Testis (tissue), 3 donors: ENCODE data around the gene DRAXIN. TPM values are rescaled to one million over a fixed set of nuclear protein-coding genes. Genes with fewer than 3 reads are reported as not detected.
A peak's percentile ranks its signal among the peaks of the same experiment; 100 is the strongest.

Source experiments
- DNase-seq: peaks from one replicate; pipeline ENCODE4 v3.0.0-alpha.2; 2019
- H3K27ac ChIP-seq, 2 donors: fragments of 200-600 bp; sonication (generic); one replicate each; pipeline ENCODE4 v1.5.1; 2019
- H3K27me3 ChIP-seq: fragments of 200-600 bp; sonication (generic); one replicate; pipeline ENCODE4 v1.5.1; 2019
- H3K36me3 ChIP-seq: fragments of 200-600 bp; sonication (generic); one replicate; pipeline ENCODE4 v1.5.1; 2017; ENCODE audit warnings: low read depth; ENCODE audit errors: missing control alignments
- H3K4me1 ChIP-seq: fragments of 200-600 bp; sonication (generic); one replicate; pipeline ENCODE4 v1.5.1; 2019
- H3K4me3 ChIP-seq, 2 donors: fragments of 200-600 bp; sonication (generic); one replicate each; pipeline ENCODE4 v1.5.1; 2017 to 2019
- H3K9me3 ChIP-seq: fragments of 200-600 bp; sonication (generic); one replicate; pipeline ENCODE4 v1.5.1; 2017
- POLR2A ChIP-seq: fragments of 450-650 bp; IDR thresholded peaks from one replicate; pipeline ENCODE4 v1.6.1; 2017; ENCODE audit warnings: antibody characterized with exemption, mild to moderate bottlenecking, moderate library complexity
- WGBS, 2 donors: methylation state at CpG; one replicate each; pipeline ENCODE4 v1.1.5; 2018; 5-methylcytosine and 5-hydroxymethylcytosine counted together
- intact Hi-C: fragments of 100-400 bp; cut with DNase I; formaldehyde crosslinking; loops from one replicate; pipeline ENCODE4 v1.15.1; 2023; ENCODE audit warnings: low total_unique reads
- polyA plus RNA-seq: library from polyadenylated mRNA; stranded (reverse); fragments of 350-450 nt; fragmentation: Illumina TruSeq; extraction: RNeasy Lipid Tissue Mini Kit (QIAGEN cat#74804); gene quantifications from one replicate; pipeline ENCODE4 v1.2.3, GENCODE V29; 2014; ENCODE audit warnings: low read depth, low replicate concordance; ENCODE audit not compliant: insufficient read depth
- total RNA-seq, 2 donors: library from RNA; depleted of rRNA; stranded (reverse); fragments of >200 nt; gene quantifications; one replicate each; pipeline ENCODE4 v1.2.3, GENCODE V29; 2016
- TF ChIP-seq, protein P1 (sequence below), 3 experiments: fragments of 450-650 bp in 2 of 3; fragments of 200-600 bp in 1 of 3; sonication (generic) in 1 of 3; IDR thresholded peaks; one replicate each; pipeline ENCODE4 v1.5.1; 2016 to 2019; ENCODE audit warnings: antibody characterized with exemption in 3 of 3, mild to moderate bottlenecking in 2 of 3, moderate library complexity in 1 of 3

Gene DRAXIN
- total and polyA plus RNA-seq, 3 donors from 2014 or later: 0.53 to 0.93 (median 0.79) TPM

DNA sequence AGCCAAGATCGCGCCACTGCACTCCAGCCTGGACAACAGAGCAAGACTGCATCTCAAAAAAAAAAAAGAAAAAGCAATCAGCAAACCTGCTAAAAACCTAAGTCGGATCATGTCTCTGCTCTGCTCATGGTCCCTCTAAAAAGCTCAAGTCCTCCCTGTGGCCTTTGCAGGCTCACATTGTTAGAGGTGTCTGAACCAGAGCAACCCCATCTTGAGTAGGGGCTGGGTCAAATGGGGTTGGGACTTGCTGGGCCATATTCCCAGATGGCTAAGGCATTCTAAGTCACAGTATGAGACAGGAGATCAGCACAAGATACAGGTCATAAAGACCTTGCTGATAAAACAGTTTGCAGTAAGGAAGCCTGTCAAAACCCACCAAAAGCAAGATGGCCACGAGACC lies 3.0 kb upstream of the DRAXIN start:
- TF ChIP-seq, protein P1, sequence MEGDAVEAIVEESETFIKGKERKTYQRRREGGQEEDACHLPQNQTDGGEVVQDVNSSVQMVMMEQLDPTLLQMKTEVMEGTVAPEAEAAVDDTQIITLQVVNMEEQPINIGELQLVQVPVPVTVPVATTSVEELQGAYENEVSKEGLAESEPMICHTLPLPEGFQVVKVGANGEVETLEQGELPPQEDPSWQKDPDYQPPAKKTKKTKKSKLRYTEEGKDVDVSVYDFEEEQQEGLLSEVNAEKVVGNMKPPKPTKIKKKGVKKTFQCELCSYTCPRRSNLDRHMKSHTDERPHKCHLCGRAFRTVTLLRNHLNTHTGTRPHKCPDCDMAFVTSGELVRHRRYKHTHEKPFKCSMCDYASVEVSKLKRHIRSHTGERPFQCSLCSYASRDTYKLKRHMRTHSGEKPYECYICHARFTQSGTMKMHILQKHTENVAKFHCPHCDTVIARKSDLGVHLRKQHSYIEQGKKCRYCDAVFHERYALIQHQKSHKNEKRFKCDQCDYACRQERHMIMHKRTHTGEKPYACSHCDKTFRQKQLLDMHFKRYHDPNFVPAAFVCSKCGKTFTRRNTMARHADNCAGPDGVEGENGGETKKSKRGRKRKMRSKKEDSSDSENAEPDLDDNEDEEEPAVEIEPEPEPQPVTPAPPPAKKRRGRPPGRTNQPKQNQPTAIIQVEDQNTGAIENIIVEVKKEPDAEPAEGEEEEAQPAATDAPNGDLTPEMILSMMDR (IDR thresholded peaks at IDR 0.05): no peak
- no peak for TF ChIP-seq POLR2A
- no peak overlapping the region for H3K4me3 ChIP-seq
- no peaks in the 10 kb centered on the region for H3K9me3 ChIP-seq
- no peak overlapping the region for H3K27ac ChIP-seq
- no peaks in the 10 kb centered on the region for H3K27me3 ChIP-seq
- intact Hi-C loops: no loop called here
- peaks cover 8% of the 10 kb centered on the region for H3K4me1 ChIP-seq
- DNase-seq: no peak
- H3K36me3 ChIP-seq: no peaks in the 10 kb centered on the region
- 93% methylated on average over 4 of the region's 4 CpGs for WGBS, 2 donors

DNA sequence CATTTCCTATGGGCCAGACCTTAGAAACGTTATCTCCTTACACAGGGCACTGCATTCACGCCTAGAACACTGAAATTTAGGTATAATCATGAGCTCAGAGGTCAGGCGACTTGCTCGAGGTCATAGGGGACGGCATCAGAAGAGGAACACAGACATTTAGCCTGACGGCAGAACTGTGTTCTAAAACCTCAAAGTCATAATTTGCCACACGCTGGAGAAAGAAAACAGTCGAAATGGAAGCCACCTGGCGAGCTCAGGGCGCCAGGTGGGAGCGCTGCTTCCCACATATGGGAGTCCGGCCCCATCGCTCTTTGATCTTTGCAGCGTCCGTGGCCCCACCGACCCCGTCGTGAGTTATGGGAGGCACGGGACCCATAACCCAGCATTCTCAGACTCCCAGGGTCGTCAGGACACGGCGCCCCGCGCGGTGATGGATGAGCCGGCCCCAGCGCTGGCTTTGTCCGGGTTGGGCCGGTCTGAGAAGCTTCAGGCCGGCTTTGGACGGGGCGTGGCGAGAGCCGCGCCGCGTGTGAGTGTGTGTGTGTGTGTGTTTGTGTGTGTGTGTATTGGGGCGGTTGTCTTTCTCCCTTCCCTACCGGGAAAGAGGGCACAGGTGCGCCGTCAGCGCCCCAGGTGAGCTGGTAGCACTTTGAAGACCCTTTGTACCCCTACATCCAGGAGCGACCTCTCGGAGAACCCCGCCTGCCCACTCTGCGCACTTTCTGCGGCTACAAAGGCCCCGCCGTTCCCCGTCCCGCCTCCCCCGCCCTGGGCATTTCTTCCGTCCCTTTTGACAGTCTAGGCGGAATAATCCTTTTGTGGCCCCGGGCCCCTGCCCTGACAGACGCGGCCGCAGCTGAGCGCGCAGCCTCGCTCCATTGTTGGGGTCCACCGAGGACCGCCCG lies 861 bp upstream of the DRAXIN start:
- Histone ChIP-seq H3K4me1 (peaks cover 8% of the 10 kb centered on the region), H3K27ac (no peak overlapping the region), H3K36me3 (no peaks in the 10 kb centered on the region), H3K4me3 (peak overlapping the region; percentile 18 to 53), H3K27me3 (no peaks in the 10 kb centered on the region), H3K9me3 (no peaks in the 10 kb centered on the region)
- TF ChIP-seq, protein P1 (IDR thresholded peaks at IDR 0.05): no peak
- TF ChIP-seq POLR2A: no peak
- DNase-seq: no peak
- WGBS, 2 donors: 6% methylated on average over 35 to 59 of the region's 64 CpGs
- intact Hi-C loops: no loop called here

DNA sequence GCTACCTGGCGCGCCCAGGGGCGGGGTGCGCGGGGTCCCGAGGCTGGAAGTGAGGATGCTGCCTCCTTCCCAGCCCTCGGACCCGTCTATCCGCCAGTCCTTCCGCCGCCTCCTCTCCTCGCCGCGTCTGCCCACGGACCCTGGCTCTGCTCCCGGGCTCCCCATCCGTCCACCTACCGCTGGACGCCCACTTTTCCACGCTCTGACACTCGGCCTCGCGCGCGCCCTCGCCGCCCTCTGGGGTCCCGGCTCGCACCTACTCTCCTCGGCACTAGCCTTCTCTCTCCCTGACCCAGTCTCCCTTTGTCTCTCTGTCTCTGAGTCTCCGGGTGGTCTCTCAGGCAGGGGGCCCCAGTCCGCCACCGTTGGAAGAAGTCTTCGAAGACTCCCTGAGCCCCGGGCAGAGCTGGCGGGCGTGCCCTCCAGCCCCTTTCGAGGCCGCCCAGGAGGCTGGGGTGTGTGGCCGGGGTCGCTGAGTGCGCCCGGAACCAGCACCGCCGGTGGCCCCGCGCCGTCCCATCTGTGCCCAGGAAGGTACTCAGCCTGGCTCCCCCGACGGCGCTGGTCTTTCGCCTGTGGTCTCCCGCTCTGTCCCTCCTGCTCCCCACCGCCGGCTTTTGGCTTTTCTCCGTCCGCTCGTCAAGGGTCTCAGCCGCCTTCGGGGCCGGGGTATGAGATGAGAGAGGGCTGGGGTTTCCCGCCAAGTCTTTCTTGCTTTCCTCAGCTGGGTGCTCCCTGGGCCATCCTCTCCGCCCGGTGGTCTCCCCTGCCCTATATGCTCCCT lies 610 bp downstream of the DRAXIN start:
- no peaks in the 10 kb centered on the region for H3K36me3 ChIP-seq
- intact Hi-C loops: no loop called here
- TF ChIP-seq, protein P1 (IDR thresholded peaks at IDR 0.05): no peak
- no peak for TF ChIP-seq POLR2A
- no peak for DNase-seq
- H3K27ac ChIP-seq: no peak overlapping the region
- H3K9me3 ChIP-seq: no peaks in the 10 kb centered on the region
- WGBS, 2 donors: 4 to 5% methylated on average over 53 to 64 of the region's 64 CpGs
- no peaks in the 10 kb centered on the region for H3K27me3 ChIP-seq
- peak overlapping the region; percentile 18 to 39 for H3K4me3 ChIP-seq
- peaks cover 8% of the 10 kb centered on the region for H3K4me1 ChIP-seq

DNA sequence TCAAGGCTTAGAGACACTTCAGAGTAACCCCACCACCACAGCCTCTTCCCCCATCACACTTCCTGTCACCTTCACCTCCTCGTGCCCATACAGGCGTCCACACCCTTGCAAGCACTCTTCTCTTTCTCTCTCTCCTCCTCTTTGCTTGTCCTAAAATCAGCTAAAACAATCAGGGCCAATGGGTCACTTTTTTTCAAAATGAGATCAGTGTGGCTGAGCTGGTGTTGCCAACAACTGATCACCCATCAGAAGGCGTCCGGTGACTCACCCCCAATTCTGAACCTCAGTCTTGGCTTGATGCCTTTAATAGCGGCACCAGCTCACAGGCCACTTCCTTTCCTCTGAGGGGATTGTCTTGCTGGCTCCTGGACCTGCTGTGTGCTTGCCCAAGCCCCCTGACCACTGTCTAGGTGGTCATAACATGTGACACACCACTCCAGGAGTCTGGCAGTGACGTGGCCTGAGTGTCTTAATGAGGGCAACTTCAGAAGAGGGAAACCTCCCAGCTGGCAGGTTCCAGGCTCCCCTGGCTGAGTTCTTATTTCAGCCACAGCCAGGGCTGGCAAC lies 1.6 kb downstream of the DRAXIN start:
- no peaks in the 10 kb centered on the region for H3K36me3 ChIP-seq
- no peak for TF ChIP-seq POLR2A
- TF ChIP-seq, protein P1 (IDR thresholded peaks at IDR 0.05): no peak
- intact Hi-C loops: no loop called here
- 43 to 60% methylated on average over 6 of the region's 6 CpGs for WGBS, 2 donors
- no peak for DNase-seq
- H3K27ac ChIP-seq: no peak overlapping the region
- H3K4me1 ChIP-seq: peaks cover 8% of the 10 kb centered on the region
- no peak overlapping the region for H3K4me3 ChIP-seq
- no peaks in the 10 kb centered on the region for H3K27me3 ChIP-seq
- H3K9me3 ChIP-seq: no peaks in the 10 kb centered on the region
